ENCODE data around the gene MMP14. TPM values are rescaled to one million over a fixed set of nuclear protein-coding genes. Genes with fewer than 3 reads are reported as not detected.

Gene MMP14
- total RNA-seq, 1 experiment from 2014 or later, result 34.8 TPM

GRCh38 chr14:22893706-22894105 is 57.3 kb downstream of the MMP14 start:
- ChIA-PET CTCF (no interaction called here), POLR2A (ENCODE audit: unreplicated experiment) (no interaction called here)
- TF ChIP-seq CTCF (conservative IDR thresholded peaks at IDR 0.05) (no peak), EZH2 (IDR thresholded peaks at IDR 0.05; ENCODE audit: low read depth) (no peak)
- Histone ChIP-seq H3K27me3 (ENCODE audit: insufficient read depth, low read depth) (no peaks in the 10 kb centered on the region), H3K27ac (no peak overlapping the region), H3F3A (ENCODE audit: insufficient read depth, low read depth) (peaks cover 8% of the 10 kb centered on the region; the same call in 1 of the 2 replicates), H3K79me2 (ENCODE audit: low read depth) (no peaks in the 10 kb centered on the region), H3K4me2 (no peak overlapping the region), H3K4me3 (no peak overlapping the region), H2AFZ (no peak overlapping the region), H3K9me2 (ENCODE audit: insufficient read depth) (no peaks in the 10 kb centered on the region), H3K36me3 (ENCODE audit: low read depth) (no peaks in the 10 kb centered on the region), H3K9me3 (ENCODE audit: insufficient read depth, low read depth) (no peaks in the 10 kb centered on the region), H3K4me1 (replicated peaks; ENCODE audit: insufficient read depth) (no peaks in the 10 kb centered on the region), H4K20me1 (ENCODE audit: insufficient read depth) (no peaks in the 10 kb centered on the region)
- BruUV-seq (replicated peaks), result no TSS peak
- intact Hi-C loops (cut with micrococcal nuclease; ENCODE audit: unreplicated experiment), result no loop called here
- no peak for DNase-seq

- POLR2A ChIA-PET (ENCODE audit: unreplicated experiment), result interaction anchor here (0.7 kb wide), 1 partner anchor 737 kb away, joined by 3 read pairs; no protein-coding TSS in a partner anchor
- BruUV-seq (replicated peaks), result no TSS peak
- DNase-seq, result no peak
Measured at GRCh38 chr14:22895402-22895801, 59.0 kb downstream of the MMP14 start.

GRCh38 chr14:22896356-22896755 is 60.0 kb downstream of the MMP14 start:
- Histone ChIP-seq H3F3A (ENCODE audit: insufficient read depth, low read depth) (peaks cover 14% of the 10 kb centered on the region; the same call in 1 of the 2 replicates), H4K20me1 (ENCODE audit: insufficient read depth) (no peaks in the 10 kb centered on the region), H3K27ac (no peak overlapping the region), H3K79me2 (ENCODE audit: low read depth) (no peaks in the 10 kb centered on the region), H3K4me2 (no peak overlapping the region), H3K36me3 (ENCODE audit: low read depth) (no peaks in the 10 kb centered on the region; the same call in 1 of the 2 replicates), H2AFZ (no peak overlapping the region), H3K27me3 (ENCODE audit: insufficient read depth, low read depth) (no peaks in the 10 kb centered on the region), H3K9me2 (ENCODE audit: insufficient read depth) (no peaks in the 10 kb centered on the region), H3K9me3 (ENCODE audit: insufficient read depth, low read depth) (no peaks in the 10 kb centered on the region), H3K4me3 (no peak overlapping the region), H3K4me1 (replicated peaks; ENCODE audit: insufficient read depth) (no peaks in the 10 kb centered on the region)
- DNase-seq, result no peak
- TF ChIP-seq EZH2 (IDR thresholded peaks at IDR 0.05; ENCODE audit: low read depth) (no peak), CTCF (conservative IDR thresholded peaks at IDR 0.05) (no peak)
- BruUV-seq (replicated peaks), result no TSS peak
- ChIA-PET POLR2A (ENCODE audit: unreplicated experiment) (no interaction called here), CTCF (no interaction called here)
- intact Hi-C loops (cut with micrococcal nuclease; ENCODE audit: unreplicated experiment), result no loop called here

More at GRCh38 chr14:22895402-22895801, 59.0 kb downstream of the MMP14 start:
- TF ChIP-seq EZH2 (IDR thresholded peaks at IDR 0.05; ENCODE audit: low read depth), result no peak
- TF ChIP-seq CTCF (conservative IDR thresholded peaks at IDR 0.05), result no peak
- Histone ChIP-seq H3K9me2 (ENCODE audit: insufficient read depth) (no peaks in the 10 kb centered on the region), H3K9me3 (ENCODE audit: insufficient read depth, low read depth) (no peaks in the 10 kb centered on the region), H3K4me2 (no peak overlapping the region), H3K27ac (no peak overlapping the region), H3K4me3 (no peak overlapping the region), H4K20me1 (ENCODE audit: insufficient read depth) (no peaks in the 10 kb centered on the region), H3K36me3 (ENCODE audit: low read depth) (no peaks in the 10 kb centered on the region), H3K4me1 (replicated peaks; ENCODE audit: insufficient read depth) (no peaks in the 10 kb centered on the region), H3F3A (ENCODE audit: insufficient read depth, low read depth) (peaks cover 8% of the 10 kb centered on the region; the same call in 1 of the 2 replicates), H3K27me3 (ENCODE audit: insufficient read depth, low read depth) (no peaks in the 10 kb centered on the region), H3K79me2 (ENCODE audit: low read depth) (no peaks in the 10 kb centered on the region), H2AFZ (no peak overlapping the region)
- intact Hi-C loops (cut with micrococcal nuclease; ENCODE audit: unreplicated experiment), result no loop called here
- CTCF ChIA-PET, result no interaction called here

Measured in PC-9 (cell line).